Measurements from ENCODE around the gene LLGL1. TPM values are rescaled to one million over a fixed set of nuclear protein-coding genes. Genes with fewer than 3 reads are reported as not detected.

LLGL1 gene
- total and polyA plus RNA-seq, 2 donors (not counting 3 experiments of a cell fraction or from before 2014, with no cell fraction given), result 34.9 to 47.1 TPM

DNA sequence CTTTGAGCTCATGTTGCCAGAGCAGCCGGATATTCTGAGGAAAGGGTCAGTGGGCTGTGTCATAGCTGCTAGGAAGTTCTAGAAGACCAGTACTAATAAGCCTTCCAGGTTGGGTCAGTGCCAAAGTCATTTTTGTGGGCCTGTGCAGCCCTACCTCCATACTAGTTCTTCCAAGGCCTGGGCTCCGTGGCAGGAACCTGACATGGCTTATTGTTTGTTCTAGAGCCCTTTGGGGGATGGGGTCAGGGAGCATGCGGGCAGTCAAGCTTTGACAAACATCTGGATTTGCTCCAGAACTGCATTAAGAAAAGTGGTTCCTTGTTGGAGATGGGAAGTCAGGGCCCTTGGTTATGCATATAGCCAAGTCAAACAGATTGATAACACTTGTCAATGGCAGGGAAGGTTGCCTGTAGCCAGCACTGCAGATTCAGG is 34.2 kb upstream of the LLGL1 start:
- POLR2A ChIA-PET, result interaction anchor here (1.1 kb wide), 1 partner anchor 28 kb away, joined by 3 read pairs; no protein-coding TSS in a partner anchor
- peak overlapping the region; percentile 27 for H3K4me2 ChIP-seq (ENCODE audit: insufficient read depth, low read length)
- no TSS peak for BruUV-seq (replicated peaks)
- peaks cover 90% of the 10 kb centered on the region for H3K79me2 ChIP-seq (ENCODE audit: control insufficient read depth, insufficient read depth, low read length)
- CTCF ChIA-PET, result interaction anchor here (1.0 to 1.8 kb wide), 8 partner anchors 8 to 57 kb away, joined by 3 to 12 read pairs (median 4); no protein-coding TSS in a partner anchor
- H3K27me3 ChIP-seq (ENCODE audit: control insufficient read depth in 2 of 2, insufficient read depth in 2 of 2, low read length in 2 of 2), result no peaks in the 10 kb centered on the region
- H3K9ac ChIP-seq (replicated peaks; ENCODE audit: extremely low read depth, insufficient read depth, low read length), result no peak overlapping the region
- H3K36me3 ChIP-seq (ENCODE audit: control insufficient read depth in 2 of 2, extremely low read depth in 1 of 2, insufficient read depth in 2 of 2, low read length in 2 of 2), result peaks cover 11 to 15% of the 10 kb centered on the region in 2 experiments
- peaks cover 50% of the 10 kb centered on the region for H3K4me1 ChIP-seq (ENCODE audit: control insufficient read depth, extremely low read depth, insufficient read depth, low read length)
- TF ChIP-seq POLR2AphosphoS5 (IDR thresholded peaks at IDR 0.05; ENCODE audit: insufficient read depth, low read depth, low read length) (no peak), JUN (IDR thresholded peaks at IDR 0.05; ENCODE audit: borderline replicate concordance, insufficient read depth, insufficient read length, low read depth) (no peak), GATA2 (IDR thresholded peaks at IDR 0.05; ENCODE audit: insufficient read depth, insufficient read length, low read depth, low read length) (no peak), MYC (IDR thresholded peaks at IDR 0.05; ENCODE audit: low read depth, low read length) (no peak), POLR2A (IDR thresholded peaks at IDR 0.05; ENCODE audit: low read depth, low read length) (no peak), FOS (IDR thresholded peaks at IDR 0.05; ENCODE audit: borderline replicate concordance, insufficient read depth, low read length) (no peak), EZH2 (IDR thresholded peaks at IDR 0.05; ENCODE audit: borderline replicate concordance, low read depth, low read length, severe bottlenecking) (no peak)
- TF ChIP-seq, protein P1, sequence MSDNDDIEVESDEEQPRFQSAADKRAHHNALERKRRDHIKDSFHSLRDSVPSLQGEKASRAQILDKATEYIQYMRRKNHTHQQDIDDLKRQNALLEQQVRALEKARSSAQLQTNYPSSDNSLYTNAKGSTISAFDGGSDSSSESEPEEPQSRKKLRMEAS (IDR thresholded peaks at IDR 0.05; ENCODE audit: insufficient read depth, insufficient read length), result no peak
- TF ChIP-seq, protein P2, sequence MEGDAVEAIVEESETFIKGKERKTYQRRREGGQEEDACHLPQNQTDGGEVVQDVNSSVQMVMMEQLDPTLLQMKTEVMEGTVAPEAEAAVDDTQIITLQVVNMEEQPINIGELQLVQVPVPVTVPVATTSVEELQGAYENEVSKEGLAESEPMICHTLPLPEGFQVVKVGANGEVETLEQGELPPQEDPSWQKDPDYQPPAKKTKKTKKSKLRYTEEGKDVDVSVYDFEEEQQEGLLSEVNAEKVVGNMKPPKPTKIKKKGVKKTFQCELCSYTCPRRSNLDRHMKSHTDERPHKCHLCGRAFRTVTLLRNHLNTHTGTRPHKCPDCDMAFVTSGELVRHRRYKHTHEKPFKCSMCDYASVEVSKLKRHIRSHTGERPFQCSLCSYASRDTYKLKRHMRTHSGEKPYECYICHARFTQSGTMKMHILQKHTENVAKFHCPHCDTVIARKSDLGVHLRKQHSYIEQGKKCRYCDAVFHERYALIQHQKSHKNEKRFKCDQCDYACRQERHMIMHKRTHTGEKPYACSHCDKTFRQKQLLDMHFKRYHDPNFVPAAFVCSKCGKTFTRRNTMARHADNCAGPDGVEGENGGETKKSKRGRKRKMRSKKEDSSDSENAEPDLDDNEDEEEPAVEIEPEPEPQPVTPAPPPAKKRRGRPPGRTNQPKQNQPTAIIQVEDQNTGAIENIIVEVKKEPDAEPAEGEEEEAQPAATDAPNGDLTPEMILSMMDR (IDR thresholded peaks at IDR 0.05; ENCODE audit: extremely low read depth in 1 of 2, insufficient read depth in 1 of 2, low read depth in 1 of 2, low read length in 2 of 2), result no peak
- H3K9me1 ChIP-seq (replicated peaks; ENCODE audit: control insufficient read depth, extremely low read depth, insufficient read depth, low read length), result no peaks in the 10 kb centered on the region
- no peak overlapping the region for H3K4me3 ChIP-seq (replicated peaks in 1 of 3; ENCODE audit: insufficient read depth in 1 of 3, low read depth in 1 of 3, low read length in 3 of 3)
- intact Hi-C loops (cut with micrococcal nuclease) (no loop called here), dilution Hi-C loops (cut with MboI; ENCODE audit: extremely low pct_ligation_motif_present, low sequenced_read_pairs) (no loop called here)
- no peak overlapping the region for H2AFZ ChIP-seq (ENCODE audit: low read depth, low read length)
- no peaks in the 10 kb centered on the region for H4K20me1 ChIP-seq (replicated peaks; ENCODE audit: control insufficient read depth, extremely low read depth, insufficient read depth, low read length)
- FAIRE-seq (peak; percentile 98), DNase-seq (ENCODE audit: low read depth, low spot score) (peak; percentile 77)
- H3K9me3 ChIP-seq (replicated peaks; ENCODE audit: control insufficient read depth, insufficient read depth, low read length), result no peaks in the 10 kb centered on the region
- peak overlapping the region; percentile 6 for H3K27ac ChIP-seq (ENCODE audit: insufficient read depth, low read depth, low read length)
